ENCODE measurements around the gene CCDC9B.

The CCDC9B gene

DNA sequence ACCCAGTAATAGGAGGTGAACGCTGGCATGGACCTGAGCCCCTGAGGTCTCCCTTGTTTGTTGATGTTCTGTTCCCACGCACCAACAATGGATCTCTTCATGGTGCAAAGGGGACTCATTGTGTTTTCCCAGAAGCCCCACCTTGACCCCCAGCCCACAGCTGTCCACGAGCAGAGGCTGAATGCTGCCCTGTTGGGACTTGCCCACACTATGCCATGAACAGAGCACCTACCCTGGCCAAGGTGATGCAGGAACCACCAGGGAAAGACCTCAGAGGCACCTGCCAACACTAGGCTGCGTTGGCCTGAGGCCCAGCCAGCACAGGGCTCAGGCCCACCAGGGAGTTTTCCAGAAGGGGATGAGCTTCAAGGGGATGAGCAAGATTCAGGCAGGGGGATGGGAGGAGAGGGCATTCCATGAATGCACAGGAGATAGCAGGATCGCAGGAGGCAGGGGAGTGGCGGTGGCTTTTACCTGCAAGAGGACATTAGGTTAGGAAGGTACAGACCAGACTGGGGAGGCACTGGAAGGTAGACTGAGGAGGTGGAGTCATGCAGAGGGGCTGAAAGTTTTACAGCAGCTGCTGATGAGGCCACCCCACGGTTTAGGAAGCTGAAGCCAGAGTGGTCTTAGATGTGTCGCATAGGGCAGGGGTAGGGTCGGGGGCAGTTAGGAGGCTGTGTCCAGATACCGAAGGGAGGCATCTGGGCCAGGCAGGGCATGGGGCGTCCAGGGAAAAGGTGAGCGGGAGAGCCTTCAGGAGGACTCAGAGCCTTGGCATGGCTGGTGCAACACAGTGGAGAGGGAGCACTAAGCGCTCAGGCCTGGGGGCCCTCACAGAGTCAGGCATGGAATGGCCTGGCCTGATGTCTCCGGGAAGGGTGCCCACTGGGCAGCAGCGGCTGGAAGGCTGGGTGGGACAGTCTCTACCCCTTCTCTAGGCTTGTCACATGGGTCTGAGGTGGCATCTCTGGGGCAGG lies 6.1 kb upstream of the CCDC9B start:
- no peak overlapping the region for H3K27ac ChIP-seq
- no peak for DNase-seq (ENCODE audit: low read depth, low spot score)

DNA sequence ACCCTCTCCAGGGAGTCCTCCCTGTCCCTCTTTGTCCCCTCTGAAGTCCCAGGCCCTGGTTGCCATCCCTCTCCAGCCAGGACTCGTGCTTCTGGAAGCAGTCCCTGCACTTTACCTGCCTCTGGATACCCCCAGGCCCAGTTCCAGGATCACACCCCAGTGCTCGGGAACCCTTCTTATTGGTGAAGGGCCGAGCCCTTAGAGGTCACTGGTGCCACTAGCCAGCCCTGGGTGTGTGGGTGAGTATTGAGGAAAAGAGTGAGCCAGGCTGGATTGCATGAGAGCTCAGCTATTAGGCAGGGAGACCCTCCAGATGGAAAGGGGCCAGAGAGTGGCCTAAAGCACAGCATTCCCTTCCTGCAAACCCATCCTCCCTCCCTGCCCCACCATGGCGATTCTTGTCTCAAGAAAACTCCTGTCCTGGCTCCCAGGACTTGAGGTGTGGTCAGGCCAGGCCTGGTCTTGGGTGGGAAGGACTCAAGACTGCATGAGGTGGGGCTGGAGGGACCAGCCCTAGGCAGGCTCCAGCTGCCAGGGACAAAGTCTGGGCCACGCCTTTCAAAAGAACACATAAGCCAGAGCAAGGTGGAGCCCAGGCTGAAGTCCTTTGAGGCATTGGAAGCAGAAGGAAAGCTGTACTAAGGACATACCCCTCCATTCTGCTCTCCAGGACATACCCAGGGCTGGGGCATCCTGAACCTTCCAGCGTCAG lies 5.3 kb upstream of the CCDC9B start:
- no peak for DNase-seq (ENCODE audit: low read depth, low spot score)
- no peak overlapping the region for H3K27ac ChIP-seq

DNA sequence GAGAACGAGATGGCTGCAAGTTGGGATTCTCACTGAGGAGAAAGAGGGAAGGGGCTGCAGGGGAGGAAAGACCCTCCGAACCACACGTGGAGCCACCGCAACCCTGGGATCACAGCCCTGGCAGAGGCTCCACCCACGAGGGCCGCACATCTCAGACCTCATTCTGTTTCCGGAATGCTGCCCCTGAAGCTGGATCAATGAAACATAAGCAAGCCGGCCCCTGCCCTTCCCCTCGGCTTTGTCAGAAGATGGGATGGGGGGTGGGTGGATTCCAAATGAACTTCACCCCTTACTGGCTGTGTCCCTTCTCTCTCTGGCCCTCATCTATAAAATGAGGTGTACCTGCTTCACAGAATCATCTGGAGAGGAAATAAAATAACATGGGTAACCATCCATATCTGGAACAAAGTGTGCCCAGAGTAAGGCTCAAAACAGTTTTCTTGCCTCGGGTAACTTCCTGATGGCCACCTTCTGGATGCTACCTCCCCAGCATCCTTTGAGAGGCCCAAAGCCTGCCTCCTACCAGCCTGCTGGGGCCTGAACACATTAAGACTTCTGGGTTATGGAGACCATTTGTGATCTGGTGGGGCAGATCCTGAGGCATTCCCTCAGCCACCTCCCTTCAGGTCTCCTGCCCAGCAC lies 4.6 kb upstream of the CCDC9B start:
- H3K27ac ChIP-seq = no peak overlapping the region

DNA sequence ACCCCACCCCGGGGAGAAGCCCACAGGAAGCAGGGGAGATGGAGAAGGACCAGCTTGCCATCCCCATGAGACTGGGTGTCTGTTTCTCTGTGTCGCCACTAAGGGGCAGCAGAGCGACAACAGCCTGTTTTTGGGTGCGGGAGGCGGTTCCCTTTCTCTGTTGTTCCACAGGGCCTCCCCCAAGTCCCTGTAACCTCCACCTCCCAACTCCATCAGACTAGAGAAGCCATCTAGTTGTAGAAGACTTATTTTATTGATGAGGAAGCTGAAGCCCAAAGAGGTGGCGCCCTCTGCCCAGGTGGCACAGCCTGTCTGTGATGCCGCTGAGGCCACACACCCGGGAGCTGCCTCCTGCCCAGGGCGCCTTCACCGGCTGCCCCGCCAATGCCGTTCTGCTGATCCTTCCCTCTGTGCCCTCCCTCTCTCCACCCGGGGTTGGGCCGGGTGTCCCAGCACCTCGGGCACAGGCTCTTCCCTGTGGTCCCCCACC lies 3.9 kb upstream of the CCDC9B start:
- no peak for DNase-seq (ENCODE audit: low read depth, low spot score)
- H3K27ac ChIP-seq = no peak overlapping the region

More for the DNA sequence above, 4.6 kb upstream of the CCDC9B start:
- DNase-seq (ENCODE audit: low read depth, low spot score) = no peak

DNA sequence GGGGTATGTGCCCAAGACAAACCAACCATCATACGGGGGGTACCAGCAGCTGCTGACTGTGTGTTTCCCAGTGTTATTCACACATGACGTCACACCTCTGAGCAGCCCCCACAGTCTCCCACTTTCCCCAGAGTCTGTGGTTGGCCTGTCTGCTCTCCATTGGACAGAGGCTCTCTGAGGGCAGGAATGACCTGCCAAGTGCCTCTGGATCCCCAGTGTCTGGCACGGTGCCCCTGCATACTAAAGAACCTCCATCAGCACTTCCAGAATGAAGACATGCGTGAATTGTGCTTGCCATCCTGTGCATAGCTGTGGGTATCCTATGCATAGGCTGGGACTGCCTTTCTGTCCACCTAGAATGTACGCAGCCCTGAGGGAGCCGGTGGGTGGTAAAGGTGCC lies 3.5 kb upstream of the CCDC9B start:
- no peak for DNase-seq (ENCODE audit: low read depth, low spot score)
- peak overlapping the region; percentile 94 for H3K27ac ChIP-seq

DNA sequence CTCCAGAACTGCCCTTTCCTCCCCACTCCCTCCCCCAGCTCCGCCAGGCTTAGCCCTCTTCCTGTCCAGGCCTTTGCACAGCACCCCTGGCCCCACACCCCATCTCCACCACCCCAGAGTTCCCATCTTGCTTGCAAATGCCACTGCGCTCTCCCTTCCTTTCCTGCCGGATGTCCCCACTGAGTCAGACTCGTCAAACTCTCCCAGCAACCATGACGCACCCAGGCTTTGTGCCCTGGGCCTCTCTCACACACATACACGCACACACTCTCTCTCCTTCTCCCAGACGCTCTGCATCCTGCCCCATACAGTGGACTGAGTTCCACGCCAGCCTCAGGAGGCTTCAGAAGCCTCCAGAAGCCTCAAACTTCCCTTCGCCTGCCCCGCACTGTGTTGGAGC lies 2.8 kb upstream of the CCDC9B start:
- H3K27ac ChIP-seq = peak overlapping the region; percentile 94

DNA sequence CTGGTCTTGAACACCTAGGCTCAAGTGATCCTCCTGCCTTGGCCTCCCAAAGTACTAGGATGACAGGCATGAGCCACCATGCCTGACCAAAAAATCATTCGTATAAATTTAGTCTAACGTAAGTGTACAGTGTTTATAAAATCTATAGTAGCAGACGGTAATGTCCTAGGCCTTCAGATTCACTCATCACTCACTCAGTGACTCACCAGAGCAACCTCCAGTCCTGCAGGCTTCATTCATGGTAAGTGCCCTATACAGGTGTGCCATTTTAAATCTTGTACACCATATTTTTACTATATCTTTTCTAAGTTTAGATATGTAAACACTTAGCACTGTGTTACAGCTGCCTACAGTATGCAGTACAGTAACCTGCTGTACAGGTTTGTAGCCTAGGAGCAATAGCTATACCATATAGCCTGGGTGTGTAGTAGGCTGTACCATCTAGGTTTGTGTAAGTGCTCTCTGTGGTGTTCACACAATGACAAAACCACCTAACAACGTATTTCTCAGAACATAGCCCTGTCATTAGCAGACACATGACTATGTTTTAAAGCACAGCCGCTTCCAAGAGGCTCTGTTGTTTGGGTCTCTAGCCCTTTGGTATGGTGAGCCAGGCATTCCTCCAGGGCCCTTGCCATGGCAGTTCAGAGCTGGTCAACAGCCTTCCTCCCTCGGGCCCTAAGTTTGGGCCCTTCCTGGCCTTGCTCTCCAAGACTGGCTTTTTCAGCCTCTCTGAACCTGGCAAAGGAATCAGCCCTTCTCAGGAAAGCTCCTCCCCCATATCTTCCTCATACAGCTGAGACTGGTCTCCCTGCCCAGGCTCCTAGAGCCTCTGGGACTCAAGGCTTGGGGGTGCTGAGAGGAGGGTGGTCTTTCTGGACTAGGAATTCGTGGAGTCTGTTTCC lies 1.9 kb upstream of the CCDC9B start:
- DNase-seq (ENCODE audit: low read depth, low spot score) = peak; percentile 62

More for the DNA sequence above, 2.8 kb upstream of the CCDC9B start:
- DNase-seq (ENCODE audit: low read depth, low spot score) = peak; percentile 68

DNA sequence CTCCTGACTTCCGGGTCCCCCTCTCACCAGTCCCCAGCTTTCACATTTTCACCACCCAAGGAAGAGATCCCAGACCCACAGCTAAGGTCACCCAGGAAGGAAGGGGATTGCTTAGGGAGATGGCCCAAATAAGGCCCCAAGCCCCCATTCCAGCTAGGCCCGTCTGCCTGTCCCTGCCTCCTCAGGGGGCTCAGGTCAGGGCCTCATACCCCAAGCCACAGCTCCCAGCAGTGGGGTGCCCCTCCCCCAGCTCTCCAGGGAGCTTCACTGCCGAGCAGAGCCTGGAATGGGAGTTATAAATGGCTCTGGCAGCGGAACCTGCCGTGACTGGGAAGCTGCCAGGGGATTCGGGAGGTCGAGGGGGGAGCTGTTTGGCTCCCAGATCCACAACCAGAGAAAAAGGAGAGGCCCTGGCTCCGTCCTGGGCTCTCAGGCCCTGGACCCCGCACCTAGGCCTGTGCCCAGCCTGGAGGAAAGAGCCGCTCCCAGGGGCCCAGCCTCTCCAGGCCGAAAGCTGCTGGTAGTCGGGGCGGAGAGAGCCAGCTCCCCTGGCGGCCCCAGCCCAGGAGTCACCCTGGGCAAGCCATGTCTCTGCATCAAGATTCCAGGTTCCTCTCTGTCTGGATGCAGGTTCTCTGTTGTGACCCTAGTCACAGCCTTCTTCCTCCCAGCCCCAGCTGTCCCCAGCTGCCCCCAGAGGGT lies 550 bp downstream of the CCDC9B start:
- H3K27ac ChIP-seq = peak overlapping the region; percentile 94

More for the DNA sequence above, 1.9 kb upstream of the CCDC9B start:
- H3K27ac ChIP-seq = peak overlapping the region; percentile 94

DNA sequence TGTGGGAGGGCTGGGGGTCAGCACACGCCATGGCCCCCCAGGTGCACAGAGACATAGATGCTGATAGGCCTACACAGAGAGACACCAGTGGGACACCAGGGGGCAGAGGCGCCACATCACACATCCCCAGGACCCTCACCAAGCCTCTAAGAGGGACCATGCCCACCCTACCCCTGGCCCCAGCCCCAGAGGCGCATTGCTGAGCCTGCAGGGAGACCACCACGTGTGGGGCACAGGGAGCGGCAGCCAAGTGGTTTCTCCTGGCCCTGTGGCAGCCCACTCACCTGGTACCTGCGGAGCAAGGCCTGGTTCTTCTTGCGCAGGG lies 1.2 kb downstream of the CCDC9B start:
- H3K27ac ChIP-seq = peak overlapping the region; percentile 94
- no peak for DNase-seq (ENCODE audit: low read depth, low spot score)

More for the DNA sequence above, 550 bp downstream of the CCDC9B start:
- DNase-seq (ENCODE audit: low read depth, low spot score) = no peak

DNA sequence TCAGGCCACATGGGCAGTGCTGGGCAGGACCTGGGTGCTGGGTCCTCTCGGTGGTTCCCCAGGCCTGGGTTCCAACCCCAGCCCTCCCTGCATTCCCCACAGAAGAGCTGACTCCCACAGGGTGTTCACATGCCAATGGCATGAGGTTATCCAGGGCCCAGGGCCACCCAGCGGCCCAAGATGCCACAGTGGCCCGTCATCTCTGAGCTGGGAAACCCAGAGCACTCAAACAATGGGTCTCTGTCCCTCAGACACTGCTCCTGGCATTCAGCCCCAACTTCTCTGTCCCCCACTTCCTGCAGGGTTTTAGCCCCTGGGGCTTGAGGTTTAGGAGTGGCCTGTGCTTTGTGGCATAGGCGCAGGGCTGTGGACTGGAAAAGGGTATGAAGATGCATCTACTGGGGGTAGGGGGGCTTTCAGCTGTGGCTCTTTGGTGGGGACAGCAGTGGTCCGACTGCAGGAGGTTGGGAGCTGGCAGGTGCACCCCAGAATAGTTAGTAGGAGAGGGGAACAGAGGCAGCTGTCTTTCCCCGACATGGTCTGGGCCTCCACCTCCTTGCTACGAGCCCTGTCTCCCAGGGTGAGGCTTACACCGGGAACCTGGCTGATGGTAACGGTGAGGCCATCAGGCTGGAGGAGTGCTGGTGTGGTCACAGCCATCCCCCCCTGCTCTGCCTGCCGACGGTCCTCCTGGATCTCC lies 1.7 kb downstream of the CCDC9B start:
- peak overlapping the region; percentile 94 for H3K27ac ChIP-seq
- peak; percentile 52 for DNase-seq (ENCODE audit: low read depth, low spot score)

DNA sequence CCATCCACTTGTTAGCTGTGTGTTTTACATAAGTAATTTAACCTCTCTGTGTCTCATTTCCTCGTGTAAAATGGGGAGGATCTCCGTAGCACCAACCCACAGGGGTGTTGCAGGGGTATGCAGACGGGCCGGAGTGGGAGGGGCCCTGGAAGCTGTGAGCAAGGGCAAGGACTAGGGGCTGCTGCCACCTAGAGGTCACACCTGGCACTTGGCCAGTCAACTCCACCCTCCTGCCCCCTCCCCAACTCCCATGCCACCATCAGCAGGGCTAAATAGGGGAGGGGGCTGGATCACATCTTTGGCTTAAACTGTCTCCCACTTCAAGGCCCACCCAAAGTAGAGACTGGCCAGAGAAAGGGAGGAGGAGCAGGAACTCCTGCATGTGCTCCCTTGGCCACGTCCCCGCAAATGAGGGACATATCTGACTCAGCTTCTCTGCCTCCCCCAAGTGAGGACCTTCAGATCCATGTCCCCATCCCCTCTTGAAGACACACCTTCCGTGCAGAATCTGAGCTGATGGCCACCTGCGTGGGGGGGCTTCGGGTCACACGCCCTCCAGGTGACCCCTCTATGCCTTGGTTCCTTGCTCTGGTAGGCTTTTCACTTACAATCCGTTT lies 2.6 kb downstream of the CCDC9B start:
- H3K27ac ChIP-seq = peak overlapping the region; percentile 94
- DNase-seq (ENCODE audit: low read depth, low spot score) = no peak

DNA sequence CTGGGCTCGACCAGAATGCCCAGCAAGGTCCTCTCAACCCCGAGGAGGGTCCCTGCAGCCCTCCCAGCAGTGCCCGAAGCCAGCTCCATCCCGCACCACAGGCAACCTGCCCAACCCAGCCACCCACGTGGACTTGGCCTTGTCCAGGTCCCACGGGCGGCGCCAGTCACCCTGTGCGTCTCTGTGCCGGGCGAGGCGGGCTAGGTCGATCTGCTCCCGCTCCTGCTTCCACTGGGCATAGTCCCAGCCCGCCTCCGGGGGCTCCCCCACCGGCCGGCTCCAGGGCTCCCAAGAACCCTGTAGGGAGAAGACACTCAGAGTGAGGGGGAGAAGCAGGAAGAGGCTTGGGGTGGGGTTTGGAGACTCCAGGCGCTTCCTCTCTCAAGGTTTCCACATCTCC lies 3.1 kb downstream of the CCDC9B start:
- no peak for DNase-seq (ENCODE audit: low read depth, low spot score)
- H3K27ac ChIP-seq = peak overlapping the region; percentile 94

DNA sequence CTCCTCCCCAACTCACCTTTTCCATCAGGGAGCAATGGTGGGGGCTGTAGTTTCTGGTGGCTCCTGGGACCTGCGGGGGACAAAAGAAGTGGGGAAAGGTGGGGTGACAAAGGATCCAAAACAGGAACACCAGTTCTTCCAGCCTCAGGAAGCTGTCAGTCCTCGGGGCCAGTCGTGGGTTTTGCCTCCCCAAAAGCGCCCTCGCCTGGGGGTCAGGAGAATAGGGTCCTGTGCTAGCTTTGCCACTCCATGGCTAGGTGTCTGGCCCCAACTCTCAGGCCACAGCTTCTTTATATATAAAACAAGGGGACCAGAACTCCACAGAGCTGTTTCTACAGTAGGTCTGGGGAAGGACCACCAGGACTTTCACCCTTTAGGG lies 4.0 kb downstream of the CCDC9B start:
- H3K27ac ChIP-seq = peak overlapping the region; percentile 52
- no peak for DNase-seq (ENCODE audit: low read depth, low spot score)

DNA sequence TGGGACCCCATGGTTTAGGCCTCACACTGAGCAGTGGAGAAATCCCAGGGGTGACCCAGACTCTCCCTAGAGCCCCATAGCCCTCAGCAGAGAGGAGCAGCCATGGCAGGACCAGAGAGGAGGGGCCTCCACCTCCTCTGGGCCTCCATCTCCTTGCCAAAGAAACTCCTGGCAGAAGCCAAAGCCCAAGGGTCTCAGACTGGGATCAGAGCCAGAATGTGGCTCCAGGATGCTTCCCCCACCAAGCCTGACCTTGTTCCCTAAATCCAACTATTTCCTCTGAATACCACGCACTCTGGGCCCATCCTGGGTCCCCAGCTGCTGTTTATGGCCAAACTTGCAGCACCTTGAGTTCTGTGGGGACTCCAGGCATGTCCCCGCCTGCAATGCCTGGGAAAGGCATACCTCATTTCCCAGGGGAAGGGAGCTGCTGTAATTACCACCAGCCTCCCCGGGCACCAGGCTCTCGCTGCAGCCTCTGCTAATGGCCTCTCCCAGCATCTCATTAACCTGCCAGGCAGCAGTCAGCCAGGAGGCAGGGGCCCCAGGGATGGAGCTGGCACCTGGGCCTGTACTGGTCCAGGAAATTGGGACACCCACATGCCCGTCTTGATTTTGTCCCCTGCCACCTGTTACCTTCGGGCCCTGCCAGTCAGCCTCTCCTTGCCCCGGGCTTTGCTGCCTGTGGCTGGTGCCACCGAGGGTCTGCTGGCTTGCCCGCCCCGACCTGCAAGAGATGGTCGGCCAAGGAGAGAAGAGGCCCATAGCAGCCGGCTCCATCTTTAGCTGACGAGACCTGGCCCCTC lies 4.6 kb downstream of the CCDC9B start:
- peak overlapping the region; percentile 52 for H3K27ac ChIP-seq
- no peak for DNase-seq (ENCODE audit: low read depth, low spot score)

DNA sequence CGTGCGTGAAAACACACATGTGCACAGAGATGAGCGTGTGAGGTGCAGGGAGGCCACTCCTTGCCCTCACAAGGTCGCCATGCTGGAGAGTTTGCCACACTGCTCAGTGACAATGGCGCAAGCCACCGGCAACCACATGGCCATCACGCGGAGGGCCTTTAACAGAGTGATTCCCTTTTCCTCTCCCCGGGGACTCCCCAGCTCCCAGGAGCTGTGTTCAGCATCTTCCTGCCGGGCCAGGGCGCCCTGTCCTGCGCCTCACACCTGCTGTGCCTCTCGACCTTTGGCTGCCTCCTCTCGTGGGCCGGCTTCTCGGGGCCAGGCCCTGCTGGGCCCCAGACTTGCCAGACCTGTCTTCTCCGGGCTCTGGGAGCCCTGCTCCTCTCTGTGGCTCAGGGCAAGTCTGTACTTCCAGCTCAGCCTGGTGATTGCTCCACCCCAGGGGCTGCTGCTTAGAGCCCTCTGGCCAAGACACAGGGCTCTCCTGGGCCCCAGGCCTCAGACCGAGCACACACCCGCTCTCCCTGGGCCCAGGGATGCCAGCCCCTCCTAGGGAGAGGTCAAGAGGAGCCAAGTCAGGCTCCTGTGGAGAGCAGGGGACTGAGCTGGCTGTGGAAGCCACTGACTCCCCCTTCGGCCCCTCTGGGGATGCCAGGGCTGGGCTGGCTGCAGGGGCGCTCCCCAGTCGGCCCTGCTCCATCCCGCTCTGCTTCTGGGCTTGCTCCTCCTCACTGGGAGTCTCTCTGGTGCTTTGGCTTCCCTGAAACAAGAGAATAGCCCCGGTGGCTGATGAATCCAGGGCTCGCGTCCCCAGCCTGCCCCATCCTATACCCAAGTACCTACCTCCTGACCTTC lies 5.6 kb downstream of the CCDC9B start:
- H3K27ac ChIP-seq = peak overlapping the region; percentile 52
- no peak for DNase-seq (ENCODE audit: low read depth, low spot score)

DNA sequence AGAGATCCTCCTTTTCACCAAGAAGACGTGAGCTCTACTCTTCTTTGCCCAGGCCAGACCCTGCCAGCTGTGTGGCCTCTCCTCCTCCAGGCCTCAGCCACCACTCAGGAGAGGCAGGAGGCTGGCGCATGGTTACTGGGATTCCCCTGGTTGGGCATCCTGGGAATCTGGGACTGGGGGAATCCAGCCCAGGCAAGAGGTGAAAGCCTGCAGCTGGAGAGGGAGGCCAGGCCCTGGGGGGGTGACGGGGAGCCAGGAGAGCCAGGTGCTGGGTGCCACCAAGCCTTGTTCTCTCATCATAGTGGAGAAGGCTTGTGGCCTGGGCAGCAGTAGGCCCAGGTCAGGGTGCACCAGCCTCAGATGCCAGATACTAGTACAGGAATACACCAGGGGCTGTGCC lies 6.2 kb downstream of the CCDC9B start:
- peak overlapping the region; percentile 52 for H3K27ac ChIP-seq
- DNase-seq (ENCODE audit: low read depth, low spot score) = no peak

Data from epithelial cell of prostate (primary cell).